GM10266 (cell line): ENCODE data around the gene NOTUM.

Source experiments
- DNase-seq: peaks from one replicate; pipeline ENCODE4 v3.0.0; 2012; ENCODE audit errors: extremely low spot score
- TF ChIP-seq, protein P1 (sequence below): IDR thresholded peaks from 2 replicates; pipeline ENCODE4 v1.5.1; 2012; ENCODE audit warnings: mild to moderate bottlenecking, low read depth; ENCODE audit not compliant: control insufficient read depth, insufficient read depth; ENCODE audit errors: missing control alignments

NOTUM gene

DNA sequence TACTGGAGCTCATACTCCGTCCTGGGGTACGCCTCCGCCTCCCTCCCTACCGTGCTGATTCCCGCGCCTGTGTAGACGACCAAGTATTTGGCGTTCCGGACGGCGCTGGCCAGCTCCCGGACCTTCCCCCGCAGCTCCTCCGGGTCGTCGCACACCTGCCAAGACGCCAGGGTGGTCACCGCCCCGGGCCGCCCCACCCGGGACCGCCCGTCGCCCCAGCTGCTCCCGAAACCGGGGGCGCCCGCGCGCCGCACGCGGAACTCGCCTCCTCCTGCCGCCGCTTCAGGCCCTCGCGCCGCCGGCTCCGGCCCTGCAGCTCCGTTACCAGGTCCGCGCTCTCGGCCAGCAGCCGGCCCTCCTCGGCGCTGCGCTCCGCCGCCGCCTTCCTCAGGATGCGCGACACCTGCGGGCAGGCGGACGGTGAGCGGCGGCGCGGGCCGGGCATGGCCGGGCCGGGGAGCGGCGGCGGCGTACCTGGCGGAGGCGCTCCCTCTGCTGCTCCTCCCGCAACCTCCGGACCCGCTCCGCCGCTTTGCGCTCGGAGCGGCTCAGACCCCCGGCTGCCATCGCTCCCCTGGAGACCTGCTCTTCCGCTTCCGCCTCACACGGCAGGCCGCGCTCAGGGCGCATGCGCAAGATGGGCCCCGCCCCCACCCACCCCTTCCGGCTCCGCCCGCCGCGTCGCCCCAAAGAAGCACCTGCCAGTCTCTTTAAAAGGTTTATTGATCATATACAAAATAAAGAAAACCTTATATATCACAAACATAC is 43.2 kb downstream of the NOTUM start, which contains the start of gene SIRT7:
SIRT7 (minus strand) TSS at position 612 of the 768 bp plus-strand sequence; CDS start at position 567, 45 bp downstream.
- TF ChIP-seq, protein P1, sequence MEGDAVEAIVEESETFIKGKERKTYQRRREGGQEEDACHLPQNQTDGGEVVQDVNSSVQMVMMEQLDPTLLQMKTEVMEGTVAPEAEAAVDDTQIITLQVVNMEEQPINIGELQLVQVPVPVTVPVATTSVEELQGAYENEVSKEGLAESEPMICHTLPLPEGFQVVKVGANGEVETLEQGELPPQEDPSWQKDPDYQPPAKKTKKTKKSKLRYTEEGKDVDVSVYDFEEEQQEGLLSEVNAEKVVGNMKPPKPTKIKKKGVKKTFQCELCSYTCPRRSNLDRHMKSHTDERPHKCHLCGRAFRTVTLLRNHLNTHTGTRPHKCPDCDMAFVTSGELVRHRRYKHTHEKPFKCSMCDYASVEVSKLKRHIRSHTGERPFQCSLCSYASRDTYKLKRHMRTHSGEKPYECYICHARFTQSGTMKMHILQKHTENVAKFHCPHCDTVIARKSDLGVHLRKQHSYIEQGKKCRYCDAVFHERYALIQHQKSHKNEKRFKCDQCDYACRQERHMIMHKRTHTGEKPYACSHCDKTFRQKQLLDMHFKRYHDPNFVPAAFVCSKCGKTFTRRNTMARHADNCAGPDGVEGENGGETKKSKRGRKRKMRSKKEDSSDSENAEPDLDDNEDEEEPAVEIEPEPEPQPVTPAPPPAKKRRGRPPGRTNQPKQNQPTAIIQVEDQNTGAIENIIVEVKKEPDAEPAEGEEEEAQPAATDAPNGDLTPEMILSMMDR = no peak
- DNase-seq = peak; percentile 99

DNA sequence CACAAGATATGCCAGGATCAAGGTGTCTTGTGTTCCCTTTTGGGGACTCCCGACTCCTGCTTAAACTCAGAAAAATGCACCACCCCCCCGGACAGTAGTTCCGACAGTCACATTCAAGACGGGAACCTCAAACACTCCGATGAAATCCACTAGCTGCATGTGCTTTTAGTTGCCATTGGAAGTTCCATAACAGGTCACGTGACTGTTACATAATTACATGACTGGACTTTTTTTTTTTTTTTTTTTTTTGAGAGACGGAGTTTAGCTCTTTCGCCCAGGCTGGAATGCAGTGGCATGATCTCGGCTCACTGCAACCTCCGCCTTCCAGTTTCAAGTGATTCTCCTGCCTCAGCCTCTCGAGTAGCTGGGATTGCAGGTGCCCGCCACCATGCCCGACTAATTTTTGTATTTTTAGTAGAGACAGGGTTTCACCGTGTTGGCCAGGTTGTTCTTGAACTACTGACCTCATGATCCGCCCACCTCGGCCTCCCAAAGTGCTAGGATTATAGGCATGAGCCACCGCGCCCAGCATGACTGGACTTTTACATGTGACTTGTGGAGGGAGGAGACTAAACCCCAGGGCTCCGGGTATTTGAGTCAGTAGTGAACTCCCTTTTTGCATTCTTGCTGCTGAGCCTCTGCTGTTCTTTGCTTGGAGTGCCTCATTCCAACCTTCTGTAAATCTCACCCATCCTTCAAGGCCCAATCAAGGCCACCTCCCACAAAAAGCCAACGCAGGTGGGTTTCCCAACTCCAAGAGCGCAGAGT is 44.6 kb downstream of the NOTUM start:
- TF ChIP-seq, protein P1 = no peak
- DNase-seq = no peak

DNA sequence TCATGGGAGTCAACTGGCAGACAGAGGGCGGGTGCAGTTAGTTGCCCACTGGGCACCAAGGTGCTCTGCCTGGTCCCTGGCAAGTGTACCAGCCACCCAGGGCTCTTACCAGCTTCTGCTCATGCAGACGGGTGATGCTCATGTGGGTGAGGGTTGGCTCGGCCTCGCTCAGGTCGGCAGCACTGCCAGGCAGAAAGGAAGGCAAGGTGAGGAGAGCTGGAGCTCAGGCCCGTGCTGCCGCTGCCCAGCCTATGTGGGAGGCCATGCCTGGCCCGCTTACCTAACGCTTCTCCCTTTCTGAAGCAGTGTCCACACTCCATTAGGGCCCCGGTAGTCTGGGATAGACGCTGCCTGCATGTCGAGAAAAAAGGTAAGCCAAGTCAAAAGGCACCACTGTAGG is 45.7 kb downstream of the NOTUM start:
- no peak for DNase-seq
- TF ChIP-seq, protein P1 = no peak

DNA sequence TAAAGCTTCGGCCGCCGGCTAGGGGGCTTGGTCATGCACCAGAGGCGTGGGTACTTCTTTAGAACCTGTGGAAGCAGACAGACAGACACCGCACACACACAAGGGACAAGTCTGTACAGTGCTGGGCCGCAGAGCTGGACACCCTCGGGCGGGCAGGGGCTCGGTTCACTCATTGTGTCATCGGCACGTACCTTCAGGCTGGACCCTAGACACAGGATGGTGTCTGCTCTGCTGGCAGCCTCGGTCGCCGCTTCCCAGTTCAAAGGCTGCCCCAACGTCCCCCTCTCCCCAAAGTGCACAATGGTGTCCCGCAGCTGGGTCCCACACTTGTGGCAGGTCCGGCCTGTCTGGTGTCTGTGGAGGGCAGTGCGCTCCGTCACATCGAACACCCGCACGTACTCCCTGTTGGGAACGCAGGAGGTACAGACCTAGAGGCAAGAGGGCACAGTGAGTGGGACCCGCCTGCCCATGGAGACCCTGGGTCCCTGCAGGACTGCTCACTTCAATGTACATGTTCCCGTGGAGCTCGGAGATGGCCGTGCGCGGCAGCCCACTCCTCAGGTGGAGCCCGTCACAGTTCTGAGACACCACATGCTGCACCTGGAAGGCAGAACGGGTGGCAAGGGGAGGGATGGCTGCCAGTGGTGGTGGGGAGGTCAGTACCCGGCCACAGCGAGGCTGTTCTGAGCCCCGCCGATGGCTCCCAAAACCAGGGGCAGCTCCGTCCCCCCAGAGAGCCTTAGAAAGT is 46.7 kb downstream of the NOTUM start:
- no peak for DNase-seq
- TF ChIP-seq, protein P1 = no peak

DNA sequence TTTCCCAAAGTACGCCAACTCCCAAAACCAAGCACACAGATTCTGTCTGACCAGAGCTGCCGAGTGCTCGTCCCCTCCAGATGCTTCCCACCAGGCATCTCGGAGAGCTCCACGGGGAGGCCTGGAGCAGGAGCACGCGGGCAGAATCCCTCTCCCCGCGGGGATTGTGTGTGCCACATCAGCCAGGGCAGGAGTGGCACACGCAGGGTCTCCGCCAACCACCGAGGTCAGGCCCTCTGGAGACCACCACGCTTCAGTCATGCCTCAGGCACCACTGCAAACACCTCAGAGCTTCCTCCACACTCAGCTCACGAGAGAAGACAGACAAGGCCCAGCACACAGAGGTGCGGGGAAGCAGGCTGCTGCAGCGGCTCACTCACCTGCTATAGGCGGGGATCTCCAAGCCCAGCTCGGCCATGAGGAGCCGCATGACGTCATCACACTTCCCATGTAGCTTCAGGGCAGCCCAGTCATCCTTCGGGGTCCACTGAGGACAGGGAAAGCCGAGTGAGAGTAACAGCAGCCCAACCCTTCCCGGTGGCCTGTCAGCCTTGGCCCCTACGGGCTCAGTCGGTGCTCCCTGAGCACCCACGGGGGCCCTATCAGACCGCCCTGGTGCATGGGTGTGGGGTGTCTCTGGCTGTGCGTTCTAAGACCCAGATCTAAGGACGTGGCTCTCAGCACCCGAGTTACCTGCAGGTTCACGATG is 47.4 kb downstream of the NOTUM start:
- DNase-seq = no peak

DNA sequence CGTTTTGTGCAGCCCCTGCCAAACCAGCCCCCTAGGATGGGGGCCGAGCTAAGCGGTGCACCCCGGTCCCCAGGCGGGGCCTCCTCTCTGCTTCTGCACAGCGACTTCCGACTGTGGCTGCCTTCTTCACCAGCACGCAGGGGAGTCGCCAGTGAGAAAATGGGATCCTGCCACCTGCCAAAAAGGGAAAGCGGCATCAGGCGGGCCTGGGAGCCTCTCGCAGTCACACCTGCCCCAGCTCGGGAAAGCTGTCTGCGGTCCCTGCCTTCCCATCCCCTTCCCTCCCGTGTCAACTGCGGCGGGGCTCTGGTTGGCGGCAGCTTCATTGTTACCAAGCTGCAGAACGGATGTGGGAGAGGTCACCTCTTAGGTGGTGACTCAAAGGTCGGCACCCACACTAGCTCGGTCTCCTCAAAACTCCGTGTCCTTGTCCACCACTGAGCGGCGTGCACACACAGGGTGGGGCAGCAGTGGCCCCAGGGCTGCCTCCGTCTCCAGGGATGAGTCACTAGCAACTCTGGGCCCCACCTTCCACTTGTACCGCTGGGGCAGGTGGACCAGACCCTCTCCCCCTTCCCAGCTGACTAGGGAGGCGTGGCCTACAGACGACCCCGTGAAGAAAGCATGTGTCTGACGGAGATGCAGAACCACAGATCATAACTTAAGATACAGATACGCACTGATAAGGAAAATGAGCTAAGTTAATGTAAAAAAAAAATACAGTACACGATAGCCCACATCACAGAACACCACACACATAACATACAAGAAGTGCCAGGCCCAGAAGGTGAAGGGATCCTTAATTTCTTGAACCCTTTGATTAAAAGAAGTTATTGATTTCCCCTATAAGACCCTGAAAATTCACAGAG is 48.3 kb downstream of the NOTUM start:
- no peak for DNase-seq
- TF ChIP-seq, protein P1 = no peak

More for the DNA sequence above, 47.4 kb downstream of the NOTUM start:
- TF ChIP-seq, protein P1 = no peak
